ENCODE data around the gene RRAS. TPM values are rescaled to one million over a fixed set of nuclear protein-coding genes. Genes with fewer than 3 reads are reported as not detected.
"Not testable (repeated sequence)": the region's sequence is repeated elsewhere in the genome, so short reads cannot be mapped to it uniquely, and the experiment has no call there.

RRAS gene
- total RNA-seq, 1 donor from 2014 or later, result 10.6 TPM

DNA sequence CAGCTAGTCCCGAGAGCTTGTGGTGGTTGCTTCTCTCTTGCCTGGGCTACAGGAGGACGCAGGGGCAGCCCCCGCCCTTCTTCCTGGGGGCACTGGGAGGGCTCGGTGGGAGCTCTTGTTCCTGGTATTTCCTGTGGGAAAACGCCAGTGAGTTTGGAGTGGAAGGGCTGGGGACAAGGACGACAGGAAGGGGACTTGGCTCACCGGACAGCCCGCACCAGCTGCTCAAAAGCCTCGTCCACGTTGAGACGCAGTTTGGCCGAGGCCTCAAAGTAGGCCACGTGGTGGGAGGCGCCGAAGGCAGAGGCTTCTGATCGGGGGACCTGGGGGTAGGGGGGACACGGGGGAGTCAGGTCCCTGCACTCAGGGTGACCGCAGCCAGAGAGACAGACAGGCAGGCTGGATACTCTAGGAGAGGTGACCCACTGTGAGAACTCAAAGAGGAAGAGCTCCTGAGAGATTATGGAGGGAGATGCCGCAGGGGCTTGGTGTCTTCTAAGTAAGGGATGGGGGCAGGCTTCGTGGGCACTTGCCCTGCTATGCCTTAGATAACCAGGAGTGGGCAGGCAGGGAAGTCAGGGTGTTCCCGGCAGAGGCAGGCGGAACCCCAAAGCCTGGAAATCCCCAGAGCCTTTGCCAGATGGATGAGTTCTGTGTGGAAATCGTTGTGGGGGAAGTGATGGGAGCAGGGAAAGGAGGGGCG is 4.3 kb downstream of the RRAS start:
- H3K9me3 Mint-ChIP-seq, result no peaks in the 10 kb centered on the region
- no peaks in the 10 kb centered on the region for H3K36me3 Mint-ChIP-seq
- H3K27ac Mint-ChIP-seq, result peak overlapping the region; percentile 31
- H3K4me1 Mint-ChIP-seq (ENCODE audit: unreplicated experiment), result peaks cover 39% of the 10 kb centered on the region
- no peak for DNase-seq (ENCODE audit: extremely low spot score, unreplicated experiment)
- no peaks in the 10 kb centered on the region for H3K27me3 Mint-ChIP-seq
- peak; percentile 17 for TF ChIP-seq CTCF (conservative IDR thresholded peaks at IDR 0.05)
- H3K4me3 Mint-ChIP-seq, result peak overlapping the region; percentile 41

DNA sequence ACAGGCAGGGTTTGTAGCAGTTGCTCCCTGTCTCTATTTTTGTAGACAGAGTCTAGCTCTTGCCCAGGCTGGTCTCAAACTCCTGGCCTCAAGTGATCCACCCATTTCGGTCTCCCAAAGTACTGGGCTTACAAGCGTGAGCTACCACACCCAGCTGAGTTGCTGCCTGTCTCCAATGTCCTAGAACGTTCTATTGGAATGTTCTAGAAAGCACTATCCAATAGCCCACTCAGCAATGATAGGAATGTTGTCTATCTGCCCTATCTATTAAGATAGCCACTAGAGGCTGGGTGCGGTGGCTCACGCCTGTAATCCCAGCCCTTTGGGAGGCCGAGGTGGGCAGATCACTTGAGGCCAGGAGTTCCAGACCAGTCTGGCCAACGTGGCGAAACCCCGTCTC is 6.7 kb downstream of the RRAS start:
- not testable (repeated sequence) for H3K36me3 Mint-ChIP-seq; H3K9me3 Mint-ChIP-seq; DNase-seq (ENCODE audit: extremely low spot score, unreplicated experiment); H3K27me3 Mint-ChIP-seq; H3K4me3 Mint-ChIP-seq
- Mint-ChIP-seq H3K4me1 (ENCODE audit: unreplicated experiment) (peaks cover 23% of the 10 kb centered on the region), H3K27ac (peak overlapping the region; percentile 43)

GRCh38 chr19:49632576-49632975 is 7.4 kb downstream of the RRAS start:
- H3K36me3 Mint-ChIP-seq, result no peaks in the 10 kb centered on the region

GRCh38 chr19:49631610-49632192 is 8.2 kb downstream of the RRAS start:
- Mint-ChIP-seq H3K27me3 (no peaks in the 10 kb centered on the region), H3K4me3 (no peak overlapping the region), H3K36me3 (no peaks in the 10 kb centered on the region), H3K9me3 (no peaks in the 10 kb centered on the region), H3K4me1 (ENCODE audit: unreplicated experiment) (peaks cover 16% of the 10 kb centered on the region), H3K27ac (no peak overlapping the region)
- no peak for TF ChIP-seq CTCF (conservative IDR thresholded peaks at IDR 0.05)
- no peak for DNase-seq (ENCODE audit: extremely low spot score, unreplicated experiment)

More at GRCh38 chr19:49632576-49632975, 7.4 kb downstream of the RRAS start:
- peaks cover 18% of the 10 kb centered on the region for H3K4me1 Mint-ChIP-seq (ENCODE audit: unreplicated experiment)
- no peaks in the 10 kb centered on the region for H3K9me3 Mint-ChIP-seq
- TF ChIP-seq CTCF (conservative IDR thresholded peaks at IDR 0.05), result no peak
- no peaks in the 10 kb centered on the region for H3K27me3 Mint-ChIP-seq
- no peak for DNase-seq (ENCODE audit: extremely low spot score, unreplicated experiment)
- no peak overlapping the region for H3K4me3 Mint-ChIP-seq
- H3K27ac Mint-ChIP-seq, result no peak overlapping the region

DNA sequence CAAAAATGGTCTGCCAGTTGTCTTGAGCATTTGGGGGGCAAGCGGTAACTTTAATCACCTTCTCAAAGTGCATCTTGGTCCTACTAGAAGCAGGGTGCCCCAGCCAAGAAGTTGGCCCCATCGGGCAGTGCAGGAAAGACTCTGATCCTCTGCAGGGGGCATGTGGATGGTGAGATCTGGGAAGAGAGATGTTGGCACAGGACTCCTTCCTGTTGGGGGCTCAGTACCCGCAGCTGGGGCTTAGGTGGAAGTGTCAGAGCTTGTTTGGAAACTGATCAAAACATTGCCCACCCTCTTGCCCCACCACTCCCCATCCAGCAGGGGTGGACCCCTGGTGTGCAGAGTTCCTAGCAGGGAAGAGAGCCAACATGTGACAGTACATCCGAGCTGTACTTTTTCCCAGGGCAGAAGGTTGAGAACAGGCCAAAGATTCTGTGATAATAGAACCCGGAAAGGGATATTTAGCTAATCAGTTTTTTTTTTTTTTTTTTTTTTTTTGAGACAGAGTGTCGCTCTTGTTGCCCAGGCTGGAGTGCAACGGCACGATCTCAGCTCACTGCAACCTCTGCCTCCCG is 8.8 kb downstream of the RRAS start:
- no peak for TF ChIP-seq CTCF (conservative IDR thresholded peaks at IDR 0.05)
- Mint-ChIP-seq H3K4me1 (ENCODE audit: unreplicated experiment) (peaks cover 11% of the 10 kb centered on the region), H3K9me3 (no peaks in the 10 kb centered on the region), H3K27me3 (no peaks in the 10 kb centered on the region), H3K4me3 (peak overlapping the region; percentile 31), H3K36me3 (no peaks in the 10 kb centered on the region), H3K27ac (no peak overlapping the region)
- DNase-seq (ENCODE audit: extremely low spot score, unreplicated experiment), result no peak

GRCh38 chr19:49629659-49630058 is 10.3 kb downstream of the RRAS start:
- H3K36me3 Mint-ChIP-seq, result no peaks in the 10 kb centered on the region
- no peaks in the 10 kb centered on the region for H3K9me3 Mint-ChIP-seq
- no peak overlapping the region for H3K4me3 Mint-ChIP-seq
- DNase-seq (ENCODE audit: extremely low spot score, unreplicated experiment), result no peak
- no peak overlapping the region for H3K27ac Mint-ChIP-seq
- H3K4me1 Mint-ChIP-seq (ENCODE audit: unreplicated experiment), result peaks cover 6% of the 10 kb centered on the region
- no peak for TF ChIP-seq CTCF (conservative IDR thresholded peaks at IDR 0.05)
- no peaks in the 10 kb centered on the region for H3K27me3 Mint-ChIP-seq

All from type B pancreatic cell (in vitro differentiated cells).